AG10803 (cell line): Measurements from ENCODE around the gene ANTXR1.
A peak's percentile ranks its signal among the peaks of the same experiment; 100 is the strongest.
"Not testable (repeated sequence)": the region's sequence is repeated elsewhere in the genome, so short reads cannot be mapped to it uniquely, and the experiment has no call there.

Experiments
- DNase-seq: peaks from one replicate; pipeline ENCODE4 v3.0.0; 2010; ENCODE audit warnings: low read depth
- H3K4me3 ChIP-seq: 2 replicates; pipeline ENCODE4 v1.5.1; 2011; ENCODE audit warnings: mild to moderate bottlenecking, low read length, control low read depth
- TF ChIP-seq, protein P1 (sequence below): conservative IDR thresholded peaks from 2 replicates; pipeline ENCODE4 v1.5.1; 2011; ENCODE audit warnings: mild to moderate bottlenecking, low read length, control low read depth, inconsistent platforms

Gene ANTXR1

DNA sequence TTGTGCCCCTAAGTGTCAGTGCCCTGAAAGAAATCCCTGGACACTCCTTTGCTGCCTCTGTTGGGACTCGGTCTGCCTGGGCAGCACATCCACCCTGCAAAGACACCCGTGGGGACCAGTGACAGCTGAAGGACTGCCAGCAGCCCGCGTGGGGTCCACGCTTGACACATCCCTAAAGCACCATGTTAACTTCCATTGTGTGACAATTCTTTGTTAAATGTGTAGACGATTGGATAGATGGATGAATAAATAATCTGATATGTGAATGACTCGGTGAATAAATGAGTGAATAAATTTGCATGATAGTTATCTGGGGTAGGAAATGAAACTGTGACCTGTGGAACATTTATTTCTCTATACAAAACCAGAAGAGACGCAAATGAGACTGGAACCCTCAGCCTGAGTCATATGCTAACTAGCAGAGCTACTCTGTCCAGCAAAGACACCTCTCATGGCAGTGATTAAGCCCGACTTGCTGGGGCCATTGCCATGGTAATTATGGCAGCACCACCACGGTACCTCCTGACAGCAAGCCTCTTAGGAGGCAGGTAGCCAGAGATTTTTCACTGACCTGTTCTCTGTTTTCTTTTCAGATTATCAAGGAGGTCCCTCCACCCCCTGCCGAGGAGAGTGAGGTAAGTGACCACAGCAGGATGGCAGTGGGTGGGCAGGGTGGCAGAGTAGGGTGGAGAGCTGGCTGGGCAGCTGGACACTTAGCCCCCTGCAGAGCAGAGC lies 156.8 kb downstream of the ANTXR1 start:
- TF ChIP-seq, protein P1, sequence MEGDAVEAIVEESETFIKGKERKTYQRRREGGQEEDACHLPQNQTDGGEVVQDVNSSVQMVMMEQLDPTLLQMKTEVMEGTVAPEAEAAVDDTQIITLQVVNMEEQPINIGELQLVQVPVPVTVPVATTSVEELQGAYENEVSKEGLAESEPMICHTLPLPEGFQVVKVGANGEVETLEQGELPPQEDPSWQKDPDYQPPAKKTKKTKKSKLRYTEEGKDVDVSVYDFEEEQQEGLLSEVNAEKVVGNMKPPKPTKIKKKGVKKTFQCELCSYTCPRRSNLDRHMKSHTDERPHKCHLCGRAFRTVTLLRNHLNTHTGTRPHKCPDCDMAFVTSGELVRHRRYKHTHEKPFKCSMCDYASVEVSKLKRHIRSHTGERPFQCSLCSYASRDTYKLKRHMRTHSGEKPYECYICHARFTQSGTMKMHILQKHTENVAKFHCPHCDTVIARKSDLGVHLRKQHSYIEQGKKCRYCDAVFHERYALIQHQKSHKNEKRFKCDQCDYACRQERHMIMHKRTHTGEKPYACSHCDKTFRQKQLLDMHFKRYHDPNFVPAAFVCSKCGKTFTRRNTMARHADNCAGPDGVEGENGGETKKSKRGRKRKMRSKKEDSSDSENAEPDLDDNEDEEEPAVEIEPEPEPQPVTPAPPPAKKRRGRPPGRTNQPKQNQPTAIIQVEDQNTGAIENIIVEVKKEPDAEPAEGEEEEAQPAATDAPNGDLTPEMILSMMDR: no peak
- H3K4me3 ChIP-seq: no peak overlapping the region
- peak; percentile 42 for DNase-seq

- no peak for DNase-seq
- H3K4me3 ChIP-seq: no peak overlapping the region
- TF ChIP-seq, protein P1: no peak
Observed at GRCh38 chr2:69170661-69171060, 157.7 kb downstream of the ANTXR1 start.

GRCh38 chr2:69171116-69171896 lies 158.3 kb downstream of the ANTXR1 start:
- TF ChIP-seq, protein P1: no peak
- DNase-seq: peak; percentile 56
- H3K4me3 ChIP-seq: no peak overlapping the region

GRCh38 chr2:69171897-69172525 lies 159.0 kb downstream of the ANTXR1 start:
- TF ChIP-seq, protein P1: no peak
- H3K4me3 ChIP-seq: no peak overlapping the region
- DNase-seq: no peak

DNA sequence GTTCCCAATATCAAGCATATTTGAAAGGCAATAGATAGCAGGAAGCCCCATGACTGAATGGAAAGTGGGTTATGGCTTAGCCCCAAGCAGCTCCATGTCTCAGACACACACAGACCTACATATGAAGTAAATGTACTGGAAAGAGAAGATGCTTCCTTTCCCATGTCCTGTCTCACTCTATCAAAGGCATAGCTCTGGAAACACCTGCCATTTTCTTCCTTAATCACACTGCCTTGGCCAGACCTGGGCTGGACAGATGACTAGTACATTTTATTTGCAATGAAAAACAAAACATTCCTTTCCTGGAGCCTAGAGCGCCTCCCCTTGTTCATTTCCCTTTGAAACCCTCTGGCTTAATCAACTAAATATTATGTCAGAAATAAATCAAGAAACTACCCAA lies 160.7 kb downstream of the ANTXR1 start:
- H3K4me3 ChIP-seq: no peak overlapping the region
- DNase-seq: no peak
- TF ChIP-seq, protein P1: no peak

DNA sequence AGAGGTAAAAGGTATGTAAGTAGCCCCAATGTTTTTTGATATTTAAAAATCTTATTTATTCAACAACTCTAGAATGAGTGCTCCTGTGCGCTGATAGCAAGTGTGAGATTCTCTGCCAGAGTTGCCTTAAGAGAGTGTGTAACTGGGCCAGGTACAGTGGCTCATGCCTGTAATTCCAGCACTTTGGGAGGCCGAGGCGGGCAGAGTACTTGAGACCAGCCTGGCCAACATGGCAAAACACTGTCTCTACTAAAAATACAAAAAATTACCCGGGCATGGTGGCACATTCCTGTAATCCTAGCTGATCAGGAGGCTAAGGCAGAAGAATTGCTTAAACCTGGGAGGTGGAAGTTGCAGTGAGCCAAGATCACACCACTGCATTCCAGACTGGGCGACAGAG lies 161.2 kb downstream of the ANTXR1 start:
- DNase-seq, H3K4me3 ChIP-seq: not testable (repeated sequence)

- H3K4me3 ChIP-seq: no peak overlapping the region
- TF ChIP-seq, protein P1: no peak
- DNase-seq: no peak
Observed at GRCh38 chr2:69175790-69176715, 163.1 kb downstream of the ANTXR1 start.
